Smooth muscle cell (in vitro differentiated cells): ENCODE results near the gene RASGEF1C. TPM values are rescaled to one million over a fixed set of nuclear protein-coding genes. Genes with fewer than 3 reads are reported as not detected.

Experiments
- DNase-seq: peaks from one replicate; lab custom pipeline; 2025; ENCODE audit not compliant: unreplicated experiment; lab: John Stamatoyannopoulos, UW
- H2AFZ ChIP-seq: fragments of 200-600 bp; sonication (generic); 2 replicates; pipeline ENCODE4 v1.6.0; 2016; ENCODE audit warnings: antibody characterized with exemption, low read depth, mild to moderate bottlenecking
- H3F3A ChIP-seq: fragments of 200-600 bp; sonication (generic); 2 replicates; pipeline ENCODE4 v1.6.0; 2017; ENCODE audit warnings: antibody characterized with exemption, low read depth
- H3K27ac ChIP-seq: fragments of 200-600 bp; sonication (generic); 2 replicates; pipeline ENCODE4 v1.5.1; 2016; ENCODE audit warnings: low read depth, mild to moderate bottlenecking
- H3K27me3 ChIP-seq: fragments of 200-600 bp; sonication (generic); 2 replicates; pipeline ENCODE4 v1.6.1; 2016; ENCODE audit warnings: low read depth, mild to moderate bottlenecking
- H3K36me3 ChIP-seq: fragments of 200-600 bp; sonication (generic); 2 replicates; pipeline ENCODE4 v1.5.1; 2016; ENCODE audit warnings: low read depth
- H3K4me1 ChIP-seq: fragments of 200-600 bp; sonication (generic); 2 replicates; pipeline ENCODE4 v1.5.1; 2016; ENCODE audit warnings: low read depth
- H3K4me2 ChIP-seq: fragments of 200-600 bp; sonication (generic); 2 replicates; pipeline ENCODE4 v1.6.0; 2016; ENCODE audit warnings: mild to moderate bottlenecking
- H3K4me3 ChIP-seq: fragments of 200-600 bp; sonication (generic); 2 replicates; pipeline ENCODE4 v1.5.1; 2016; ENCODE audit warnings: mild to moderate bottlenecking
- H3K79me2 ChIP-seq: fragments of 200-600 bp; sonication (generic); 2 replicates; pipeline ENCODE4 v1.6.0; 2016; ENCODE audit warnings: low read depth, mild to moderate bottlenecking
- H3K9ac ChIP-seq: fragments of 200-600 bp; sonication (generic); 2 replicates; pipeline ENCODE4 v1.6.0; 2016; ENCODE audit warnings: low read depth
- H3K9me3 ChIP-seq: fragments of 200-600 bp; sonication (generic); replicated peaks from 2 replicates; pipeline ENCODE4 v1.5.1; 2016; ENCODE audit warnings: low read depth
- H4K20me1 ChIP-seq: fragments of 200-600 bp; sonication (generic); 2 replicates; pipeline ENCODE4 v1.6.0; 2016; ENCODE audit warnings: low read depth
- WGBS: methylation state at CpG from one replicate; pipeline ENCODE4 v1.1.7; 2016; ENCODE audit warnings: low lambda C conversion rate; 5-methylcytosine and 5-hydroxymethylcytosine counted together
- polyA plus RNA-seq: library from polyadenylated mRNA; unstranded; fragments of >200 nt; fragmentation: Nextera tagmentation; extraction: Ambion mirVana; gene quantifications from 2 replicates; pipeline ENCODE4 v1.2.1, GENCODE V29; 2016
- total RNA-seq: library from RNA; depleted of rRNA; stranded (reverse); fragments of >200 nt; gene quantifications from 2 replicates; pipeline ENCODE4 v1.2.3, GENCODE V29; 2014
- TF ChIP-seq, protein P1 (sequence below): fragments of 200-600 bp; sonication (generic); IDR thresholded peaks from 2 replicates; pipeline ENCODE4 v1.5.1; 2017; ENCODE audit warnings: borderline replicate concordance, mild to moderate bottlenecking, antibody characterized with exemption; ENCODE audit not compliant: insufficient read depth, poor library complexity, severe bottlenecking

Gene RASGEF1C
- total and polyA plus RNA-seq, 2 experiments from 2014 or later = 0.14 TPM; not detected in 1

- Histone ChIP-seq H2AFZ (no peak overlapping the region), H3F3A (no peaks in the 10 kb centered on the region), H4K20me1 (no peaks in the 10 kb centered on the region), H3K9ac (no peak overlapping the region), H3K36me3 (peaks cover 47% of the 10 kb centered on the region), H3K4me3 (no peak overlapping the region), H3K27ac (no peak overlapping the region), H3K9me3 (peaks cover 22% of the 10 kb centered on the region), H3K4me2 (no peak overlapping the region), H3K27me3 (no peaks in the 10 kb centered on the region), H3K4me1 (no peaks in the 10 kb centered on the region), H3K79me2 (no peaks in the 10 kb centered on the region)
- TF ChIP-seq, protein P1, sequence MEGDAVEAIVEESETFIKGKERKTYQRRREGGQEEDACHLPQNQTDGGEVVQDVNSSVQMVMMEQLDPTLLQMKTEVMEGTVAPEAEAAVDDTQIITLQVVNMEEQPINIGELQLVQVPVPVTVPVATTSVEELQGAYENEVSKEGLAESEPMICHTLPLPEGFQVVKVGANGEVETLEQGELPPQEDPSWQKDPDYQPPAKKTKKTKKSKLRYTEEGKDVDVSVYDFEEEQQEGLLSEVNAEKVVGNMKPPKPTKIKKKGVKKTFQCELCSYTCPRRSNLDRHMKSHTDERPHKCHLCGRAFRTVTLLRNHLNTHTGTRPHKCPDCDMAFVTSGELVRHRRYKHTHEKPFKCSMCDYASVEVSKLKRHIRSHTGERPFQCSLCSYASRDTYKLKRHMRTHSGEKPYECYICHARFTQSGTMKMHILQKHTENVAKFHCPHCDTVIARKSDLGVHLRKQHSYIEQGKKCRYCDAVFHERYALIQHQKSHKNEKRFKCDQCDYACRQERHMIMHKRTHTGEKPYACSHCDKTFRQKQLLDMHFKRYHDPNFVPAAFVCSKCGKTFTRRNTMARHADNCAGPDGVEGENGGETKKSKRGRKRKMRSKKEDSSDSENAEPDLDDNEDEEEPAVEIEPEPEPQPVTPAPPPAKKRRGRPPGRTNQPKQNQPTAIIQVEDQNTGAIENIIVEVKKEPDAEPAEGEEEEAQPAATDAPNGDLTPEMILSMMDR = no peak
- 85% methylated on average over 9 of the region's 9 CpGs for WGBS
- no peak for DNase-seq
Observed at GRCh38 chr5:180251141-180251540, 42.1 kb upstream of the RASGEF1C start.

- Histone ChIP-seq H3K4me1 (no peaks in the 10 kb centered on the region), H3K9me3 (peaks cover 16% of the 10 kb centered on the region), H4K20me1 (no peaks in the 10 kb centered on the region), H2AFZ (no peak overlapping the region), H3F3A (no peaks in the 10 kb centered on the region), H3K36me3 (peaks cover 39% of the 10 kb centered on the region), H3K27me3 (no peaks in the 10 kb centered on the region), H3K4me3 (no peak overlapping the region), H3K9ac (no peak overlapping the region), H3K4me2 (no peak overlapping the region), H3K79me2 (no peaks in the 10 kb centered on the region), H3K27ac (no peak overlapping the region)
- TF ChIP-seq, protein P1 = no peak
- WGBS = 95% methylated on average over 4 of the region's 4 CpGs
- no peak for DNase-seq
Observed at GRCh38 chr5:180250329-180250728, 41.3 kb upstream of the RASGEF1C start.

DNA sequence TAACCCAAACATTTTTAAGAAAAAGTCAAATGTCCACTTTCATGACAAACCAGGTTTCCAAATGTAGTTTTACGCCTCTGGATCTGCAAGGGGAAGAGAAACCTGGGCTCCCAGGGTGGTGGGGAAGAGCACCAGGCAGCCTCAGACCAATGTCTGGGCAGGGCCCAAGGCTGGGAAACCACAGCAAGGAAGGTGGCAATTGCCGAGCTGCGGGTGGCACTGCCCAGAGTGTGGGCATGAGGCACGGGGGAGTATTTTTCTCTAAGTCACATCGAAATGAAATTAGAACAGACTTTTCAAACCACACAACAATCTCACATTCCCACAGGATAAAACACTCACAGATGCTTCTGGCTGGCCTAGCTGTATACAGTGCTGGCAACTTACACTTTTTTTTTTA lies 32.6 kb upstream of the RASGEF1C start:
- Histone ChIP-seq H3F3A (no peaks in the 10 kb centered on the region), H3K4me3 (no peak overlapping the region), H3K27ac (no peak overlapping the region), H3K9me3 (no peaks in the 10 kb centered on the region), H3K4me2 (no peak overlapping the region), H3K79me2 (no peaks in the 10 kb centered on the region), H3K9ac (no peak overlapping the region), H3K27me3 (no peaks in the 10 kb centered on the region), H3K4me1 (no peaks in the 10 kb centered on the region), H2AFZ (no peak overlapping the region), H4K20me1 (no peaks in the 10 kb centered on the region), H3K36me3 (peaks cover 21% of the 10 kb centered on the region)
- WGBS = 98% methylated on average over 5 of the region's 5 CpGs
- no peak for DNase-seq
- TF ChIP-seq, protein P1 = no peak

DNA sequence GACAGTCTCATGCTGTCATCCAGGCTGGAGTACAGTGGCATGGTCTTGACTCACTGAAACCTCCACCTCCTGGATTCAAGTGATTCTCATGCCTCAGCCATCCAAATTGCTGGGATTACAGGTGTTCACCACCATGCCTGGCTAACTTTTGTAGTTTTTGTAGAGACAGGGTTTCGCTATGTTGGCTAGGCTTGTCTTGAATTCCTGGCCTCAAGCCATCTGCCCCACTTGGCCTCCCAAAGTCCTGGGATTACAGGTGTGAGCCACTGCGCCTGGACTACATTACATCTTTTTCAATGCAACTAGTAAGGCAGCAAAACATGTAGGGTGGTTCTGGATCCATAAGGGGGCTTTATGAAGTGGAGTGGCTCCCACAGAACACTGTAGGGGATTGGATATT lies 29.6 kb upstream of the RASGEF1C start:
- H3K9ac ChIP-seq = no peak overlapping the region
- H3K4me3 ChIP-seq = no peak overlapping the region
- no peaks in the 10 kb centered on the region for H3K9me3 ChIP-seq
- H2AFZ ChIP-seq = no peak overlapping the region
- WGBS = 100% methylated on average over 2 of the region's 2 CpGs
- H3K27ac ChIP-seq = no peak overlapping the region
- H3K4me2 ChIP-seq = no peak overlapping the region
- no peaks in the 10 kb centered on the region for H3K27me3 ChIP-seq
- peaks cover 24% of the 10 kb centered on the region for H3K36me3 ChIP-seq
- TF ChIP-seq, protein P1 = no peak
- DNase-seq = no peak
- H3K79me2 ChIP-seq = no peaks in the 10 kb centered on the region
- H3K4me1 ChIP-seq = peaks cover 7% of the 10 kb centered on the region
- no peaks in the 10 kb centered on the region for H4K20me1 ChIP-seq
- H3F3A ChIP-seq = no peaks in the 10 kb centered on the region
